Pancreas (tissue), 10 donors: Measurements from ENCODE around the gene CASQ2. TPM values are rescaled to one million over a fixed set of nuclear protein-coding genes. Genes with fewer than 3 reads are reported as not detected.

Experiments
- ATAC-seq, 4 donors: fragments of 200-7000 bp; cut with Tn5 transposase; one replicate each; pipeline versions ENCODE4 v1.8.0 to v1.9.1; 2020; ENCODE audit warnings: mild to moderate bottlenecking in 4 of 4, moderate library complexity in 4 of 4
- DNase-seq, 6 donors: peaks; one replicate each; pipeline ENCODE4 v3.0.0-alpha.2; 2020
- FAIRE-seq: peaks from 2 replicates; lab custom pipeline; 2012; peaks lifted over from hg19 to GRCh38; lab: Jason Lieb, UNC
- H3K27ac ChIP-seq, 4 donors: fragments of 200-600 bp; sonication (generic); 1 replicate in 3 of 4; 2 replicates in 1 of 4; pipeline versions ENCODE4 v1.5.0 to v1.8.0; 2020
- H3K27me3 ChIP-seq, 4 donors: fragments of 200-600 bp; one replicate each; pipeline ENCODE4 v1.8.0; 2021
- H3K36me3 ChIP-seq, 3 donors: fragments of 200-600 bp; sonication (generic) in 1 of 3; one replicate each; pipeline versions ENCODE4 v1.5.0 to v1.8.0; 2020 to 2021
- H3K4me1 ChIP-seq, 3 donors: fragments of 200-600 bp; one replicate each; pipeline ENCODE4 v1.8.0; 2021
- H3K4me3 ChIP-seq, 4 donors: fragments of 200-600 bp; sonication (generic) in 2 of 4; one replicate each; pipeline versions ENCODE4 v1.5.0 to v1.8.0; 2020 to 2021
- H3K9me3 ChIP-seq, 4 donors: fragments of 200-600 bp; one replicate each; pipeline ENCODE4 v1.8.0; 2021
- WGBS, 2 donors: extraction: QIAGEN DNeasy Blood & Tissue Kit; methylation state at CpG; one replicate each; pipeline ENCODE4 v1.1.7; 2013; 5-methylcytosine and 5-hydroxymethylcytosine counted together
- intact Hi-C, 3 donors: fragments of 100-400 bp; cut with DNase I; formaldehyde crosslinking; loops; one replicate each; pipeline versions ENCODE4 v1.11.1 to v1.14.2; 2022
- polyA plus RNA-seq, 2 donors: library from polyadenylated mRNA; stranded (reverse); fragments of 200-250 nt; gene quantifications; one replicate each; pipeline ENCODE4 v1.2.3, GENCODE V29; 2013
- total RNA-seq, 6 donors: library from RNA; stranded (reverse); fragmentation: NEBNext Ultra II Directional in 4 of 6; extraction: Animal tissue kit (Norgen Biotek cat#: 25700) in 4 of 6; gene quantifications; one replicate each; pipeline versions ENCODE4 v1.2.1 to v1.2.4, GENCODE V29; 2021 to 2023
- TF ChIP-seq, protein P1 (sequence below), 4 donors: fragments of 200-600 bp; sonication (generic) in 3 of 4; IDR thresholded peaks; one replicate each; pipeline versions ENCODE4 v1.5.0 to v1.8.0; 2021; ENCODE audit warnings: antibody characterized with exemption in 4 of 4
- donor health status: healthy with polysubstance abuse.
- donor health status: DM: no; HTN: no; CAD: no; lungs with moderate emphysema.
- donor health status: DM: no; HTN: no; CAD: no.
- donor health status: control.
- donor health status: control.
- donor health status: Bipolar disorder and iron deficiency.
- donor health status: DM: yes; HTN: yes; CAD: no.
- donor health status: DM: no; HTN: no; CAD: no.
- donor health status: DM: no; HTN: no; CAD: no.
- donor health status: DM: yes; HTN: yes; CAD: no.

CASQ2 gene
- total and polyA plus RNA-seq, 8 donors: 0.09 to 1.2 (median 0.34) TPM; not detected in 1

- no peak overlapping the region for H3K4me3 ChIP-seq
- H3K9me3 ChIP-seq: no peaks in the 10 kb centered on the region
- H3K27me3 ChIP-seq: no peaks in the 10 kb centered on the region
- FAIRE-seq (no peak), DNase-seq (no peak), ATAC-seq (no peak)
- H3K27ac ChIP-seq: no peak overlapping the region
- TF ChIP-seq, protein P1, sequence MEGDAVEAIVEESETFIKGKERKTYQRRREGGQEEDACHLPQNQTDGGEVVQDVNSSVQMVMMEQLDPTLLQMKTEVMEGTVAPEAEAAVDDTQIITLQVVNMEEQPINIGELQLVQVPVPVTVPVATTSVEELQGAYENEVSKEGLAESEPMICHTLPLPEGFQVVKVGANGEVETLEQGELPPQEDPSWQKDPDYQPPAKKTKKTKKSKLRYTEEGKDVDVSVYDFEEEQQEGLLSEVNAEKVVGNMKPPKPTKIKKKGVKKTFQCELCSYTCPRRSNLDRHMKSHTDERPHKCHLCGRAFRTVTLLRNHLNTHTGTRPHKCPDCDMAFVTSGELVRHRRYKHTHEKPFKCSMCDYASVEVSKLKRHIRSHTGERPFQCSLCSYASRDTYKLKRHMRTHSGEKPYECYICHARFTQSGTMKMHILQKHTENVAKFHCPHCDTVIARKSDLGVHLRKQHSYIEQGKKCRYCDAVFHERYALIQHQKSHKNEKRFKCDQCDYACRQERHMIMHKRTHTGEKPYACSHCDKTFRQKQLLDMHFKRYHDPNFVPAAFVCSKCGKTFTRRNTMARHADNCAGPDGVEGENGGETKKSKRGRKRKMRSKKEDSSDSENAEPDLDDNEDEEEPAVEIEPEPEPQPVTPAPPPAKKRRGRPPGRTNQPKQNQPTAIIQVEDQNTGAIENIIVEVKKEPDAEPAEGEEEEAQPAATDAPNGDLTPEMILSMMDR (IDR thresholded peaks at IDR 0.05): no peak
- H3K4me1 ChIP-seq: no peaks in the 10 kb centered on the region
- intact Hi-C loops: loop anchor here in 1 of 3 donors (5.0 kb wide), 1 partner anchor 44 kb away; the partner anchor contains the start of gene CASQ2
- no peaks in the 10 kb centered on the region for H3K36me3 ChIP-seq
- WGBS, 2 donors: 52 to 60% methylated on average over 5 of the region's 5 CpGs
Measured at GRCh38 chr1:115723756-115724155, 44.8 kb downstream of the CASQ2 start.

GRCh38 chr1:115722221-115722620, 46.3 kb downstream of the CASQ2 start:
- WGBS, 2 donors: 87 to 97% methylated on average over 1 of the region's 1 CpG
- Histone ChIP-seq H3K4me1 (no peaks in the 10 kb centered on the region), H3K9me3 (no peaks in the 10 kb centered on the region), H3K27ac (no peak overlapping the region), H3K4me3 (no peak overlapping the region), H3K36me3 (no peaks in the 10 kb centered on the region), H3K27me3 (no peaks in the 10 kb centered on the region)
- FAIRE-seq: no peak
- DNase-seq: no peak
- intact Hi-C loops: loop anchor here in 1 of 3 donors (5.0 kb wide), 1 partner anchor 45 kb away; the partner anchor contains the start of gene CASQ2
- ATAC-seq: no peak
- TF ChIP-seq, protein P1 (IDR thresholded peaks at IDR 0.05): no peak

GRCh38 chr1:115719285-115719684, 49.2 kb downstream of the CASQ2 start:
- H3K27me3 ChIP-seq: no peaks in the 10 kb centered on the region
- 90 to 93% methylated on average over 7 of the region's 7 CpGs for WGBS, 2 donors
- TF ChIP-seq, protein P1 (IDR thresholded peaks at IDR 0.05): no peak
- DNase-seq: no peak
- no peaks in the 10 kb centered on the region for H3K36me3 ChIP-seq
- no peaks in the 10 kb centered on the region for H3K9me3 ChIP-seq
- ATAC-seq: no peak
- intact Hi-C loops: no loop called here
- no peak for FAIRE-seq
- no peaks in the 10 kb centered on the region for H3K4me1 ChIP-seq
- H3K4me3 ChIP-seq: no peak overlapping the region
- no peak overlapping the region for H3K27ac ChIP-seq

DNA sequence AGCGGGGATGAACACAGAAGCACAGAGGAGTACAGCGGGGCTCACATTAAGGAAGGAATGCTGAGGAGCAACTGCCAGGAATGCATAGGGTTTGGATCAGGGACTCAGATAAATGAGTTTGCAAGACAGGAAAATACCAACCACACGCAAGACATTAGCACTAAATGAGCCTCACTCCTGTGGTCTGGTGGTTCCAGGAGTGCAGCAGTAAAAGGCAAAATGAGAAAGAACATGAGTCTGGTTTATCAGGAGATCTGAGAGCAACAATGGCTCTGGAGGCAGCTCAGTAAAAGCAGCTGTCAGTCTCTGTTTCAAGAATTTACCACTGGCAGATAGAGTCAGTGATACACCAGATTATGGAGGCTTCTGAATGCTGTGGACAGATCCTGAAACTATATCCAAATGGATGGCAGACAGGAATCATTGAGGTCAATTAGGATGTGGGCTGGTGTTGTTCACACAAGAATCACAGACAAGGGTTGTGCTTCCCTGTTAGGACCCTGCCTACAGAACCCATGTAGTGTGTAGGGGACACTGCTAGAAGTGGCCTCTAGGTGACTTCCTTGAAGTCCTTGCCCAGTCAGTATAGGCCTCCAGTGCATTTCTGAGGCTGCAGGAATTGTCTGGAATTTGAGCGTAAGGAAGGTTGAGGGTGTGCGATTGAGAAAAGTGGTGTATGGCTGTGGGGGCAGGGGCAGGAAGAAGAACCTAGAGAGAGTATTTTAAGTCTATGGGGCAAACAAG, 50.3 kb downstream of the CASQ2 start:
- Histone ChIP-seq H3K4me1 (no peaks in the 10 kb centered on the region), H3K27ac (no peak overlapping the region), H3K4me3 (no peak overlapping the region), H3K9me3 (no peaks in the 10 kb centered on the region), H3K27me3 (no peaks in the 10 kb centered on the region), H3K36me3 (no peaks in the 10 kb centered on the region)
- FAIRE-seq (no peak), ATAC-seq (no peak), DNase-seq (no peak)
- TF ChIP-seq, protein P1 (IDR thresholded peaks at IDR 0.05): no peak
- WGBS, 2 donors: 79 to 83% methylated on average over 5 of the region's 5 CpGs
- intact Hi-C loops: no loop called here

DNA sequence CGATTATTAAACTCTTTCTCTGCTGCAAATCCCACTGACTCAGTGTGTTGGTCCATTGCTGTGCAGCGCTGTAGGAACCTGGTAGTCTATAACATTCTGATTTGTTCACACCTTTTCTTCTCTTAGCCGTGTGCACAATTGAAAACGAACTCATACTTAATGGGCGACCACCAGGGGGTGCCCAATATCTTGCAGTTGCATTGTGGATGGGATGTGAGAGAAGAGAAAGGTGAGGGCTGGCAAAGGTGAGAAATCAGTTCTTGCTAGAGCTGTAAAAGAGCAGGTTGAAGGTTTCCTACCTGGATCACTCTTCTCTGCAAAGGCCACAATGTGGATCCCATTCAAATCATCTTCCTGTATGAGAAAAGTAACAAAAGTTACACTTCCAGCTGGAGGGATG, 51.0 kb downstream of the CASQ2 start:
- Histone ChIP-seq H3K4me1 (no peaks in the 10 kb centered on the region), H3K9me3 (no peaks in the 10 kb centered on the region), H3K4me3 (no peak overlapping the region), H3K27me3 (no peaks in the 10 kb centered on the region), H3K27ac (no peak overlapping the region), H3K36me3 (no peaks in the 10 kb centered on the region)
- intact Hi-C loops: no loop called here
- no peak for FAIRE-seq
- ATAC-seq: peak; percentile 49 to 75 (median 72)
- TF ChIP-seq, protein P1 (IDR thresholded peaks at IDR 0.05): peak in 3 of 4 donors; percentile 12 to 38 (median 24)
- DNase-seq: peak in 5 of 6 donors; percentile 30 to 72 (median 54)
- 45 to 57% methylated on average over 5 of the region's 5 CpGs for WGBS, 2 donors
